B cell (primary cell): ENCODE measurements around the gene IL9.

ENCODE experiments used
- EZH2 ChIP-seq: IDR thresholded peaks from 2 replicates; pipeline ENCODE4 v1.6.1; 2012; ENCODE audit warnings: borderline replicate concordance, low read depth, mild to moderate bottlenecking, moderate library complexity, low read length; ENCODE audit not compliant: insufficient read depth, poor library complexity, severe bottlenecking
- TF ChIP-seq, protein P1 (sequence below): fragments of 200-600 bp; IDR thresholded peaks from one replicate; pipeline ENCODE4 v1.8.0; 2022; ENCODE audit warnings: antibody characterized with exemption, mild to moderate bottlenecking

DNA sequence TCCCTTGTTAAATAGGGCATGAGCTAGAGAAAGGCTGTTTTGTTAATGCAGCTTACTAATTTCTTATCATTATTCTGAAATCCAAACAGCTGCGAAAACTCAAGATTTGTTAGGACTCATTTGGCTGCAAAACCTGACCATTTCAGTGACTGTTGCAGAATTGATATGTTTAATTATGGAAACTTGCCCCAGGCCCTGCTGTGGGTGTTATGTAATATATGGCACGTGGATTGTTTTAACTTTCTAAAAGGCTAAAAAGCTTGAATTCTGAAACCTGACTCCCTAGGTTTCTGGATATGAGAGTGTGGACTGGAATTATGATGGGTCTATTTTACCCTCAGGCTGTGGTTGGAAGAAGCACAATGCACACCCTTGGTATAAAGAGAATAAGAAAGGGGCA lies 4.4 kb downstream of the IL9 start:
- TF ChIP-seq, protein P1, sequence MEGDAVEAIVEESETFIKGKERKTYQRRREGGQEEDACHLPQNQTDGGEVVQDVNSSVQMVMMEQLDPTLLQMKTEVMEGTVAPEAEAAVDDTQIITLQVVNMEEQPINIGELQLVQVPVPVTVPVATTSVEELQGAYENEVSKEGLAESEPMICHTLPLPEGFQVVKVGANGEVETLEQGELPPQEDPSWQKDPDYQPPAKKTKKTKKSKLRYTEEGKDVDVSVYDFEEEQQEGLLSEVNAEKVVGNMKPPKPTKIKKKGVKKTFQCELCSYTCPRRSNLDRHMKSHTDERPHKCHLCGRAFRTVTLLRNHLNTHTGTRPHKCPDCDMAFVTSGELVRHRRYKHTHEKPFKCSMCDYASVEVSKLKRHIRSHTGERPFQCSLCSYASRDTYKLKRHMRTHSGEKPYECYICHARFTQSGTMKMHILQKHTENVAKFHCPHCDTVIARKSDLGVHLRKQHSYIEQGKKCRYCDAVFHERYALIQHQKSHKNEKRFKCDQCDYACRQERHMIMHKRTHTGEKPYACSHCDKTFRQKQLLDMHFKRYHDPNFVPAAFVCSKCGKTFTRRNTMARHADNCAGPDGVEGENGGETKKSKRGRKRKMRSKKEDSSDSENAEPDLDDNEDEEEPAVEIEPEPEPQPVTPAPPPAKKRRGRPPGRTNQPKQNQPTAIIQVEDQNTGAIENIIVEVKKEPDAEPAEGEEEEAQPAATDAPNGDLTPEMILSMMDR: no peak
- TF ChIP-seq EZH2: no peak
